Mammary epithelial cell (primary cell): Measurements from ENCODE around the gene ROGDI.

Source experiments
- CTCF ChIP-seq, 2 donors: IDR thresholded peaks in 1 of 2; conservative IDR thresholded peaks in 1 of 2; 2 replicates each; pipeline ENCODE4 v1.5.1; 2011 to 2012; ENCODE audit warnings: inconsistent platforms in 2 of 2, low read length in 2 of 2, mild to moderate bottlenecking in 2 of 2, control low read depth in 1 of 2, low read depth in 1 of 2; ENCODE audit not compliant: insufficient read depth in 1 of 2; ENCODE audit errors: extremely low read depth in 1 of 2
- EZH2 ChIP-seq: IDR thresholded peaks from 2 replicates; pipeline ENCODE4 v1.6.1; 2012; ENCODE audit warnings: low read length, inconsistent platforms, borderline replicate concordance

- TF ChIP-seq CTCF (conservative IDR thresholded peaks at IDR 0.05 in 1 of 2, IDR thresholded peaks at IDR 0.05 in 1 of 2; ENCODE audit: extremely low read depth in 1 of 2, insufficient read depth in 1 of 2, low read depth in 1 of 2, low read length in 2 of 2) = no peak
- TF ChIP-seq EZH2 = no peak
Observed at GRCh38 chr16:4752351-4753100, 49.9 kb downstream of the ROGDI start.
